ENCODE data around the gene HRK.
"Not testable (repeated sequence)": the region's sequence is repeated elsewhere in the genome, so short reads cannot be mapped to it uniquely, and the experiment has no call there.

The HRK gene

DNA sequence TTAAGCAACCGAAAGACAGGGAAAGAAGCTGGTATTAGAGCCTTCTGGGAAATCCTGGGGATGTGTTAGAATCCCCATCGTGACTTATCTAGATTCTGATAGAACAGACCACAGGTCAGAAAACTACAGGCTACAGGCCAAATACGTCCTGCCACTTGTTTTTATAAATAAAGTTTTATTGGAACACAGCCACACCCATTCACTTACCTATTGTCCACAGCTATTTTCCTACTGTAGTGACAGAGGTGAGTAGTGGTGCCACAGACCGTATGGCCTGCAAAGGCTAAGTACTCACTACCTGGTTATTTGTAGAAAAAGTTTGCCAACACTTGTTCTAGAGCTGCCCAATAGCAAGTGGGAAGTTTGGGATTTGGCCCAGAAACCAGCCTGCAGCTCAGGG, 53.8 kb downstream of the HRK start:
- no peak overlapping the region for H3K27ac ChIP-seq
- DNase-seq (ENCODE audit: low read depth, low spot score), result no peak

- no peak for DNase-seq (ENCODE audit: low read depth, low spot score)
- H3K27ac ChIP-seq, result no peak overlapping the region
Measured at GRCh38 chr12:116821291-116821690, 60.0 kb downstream of the HRK start.

DNA sequence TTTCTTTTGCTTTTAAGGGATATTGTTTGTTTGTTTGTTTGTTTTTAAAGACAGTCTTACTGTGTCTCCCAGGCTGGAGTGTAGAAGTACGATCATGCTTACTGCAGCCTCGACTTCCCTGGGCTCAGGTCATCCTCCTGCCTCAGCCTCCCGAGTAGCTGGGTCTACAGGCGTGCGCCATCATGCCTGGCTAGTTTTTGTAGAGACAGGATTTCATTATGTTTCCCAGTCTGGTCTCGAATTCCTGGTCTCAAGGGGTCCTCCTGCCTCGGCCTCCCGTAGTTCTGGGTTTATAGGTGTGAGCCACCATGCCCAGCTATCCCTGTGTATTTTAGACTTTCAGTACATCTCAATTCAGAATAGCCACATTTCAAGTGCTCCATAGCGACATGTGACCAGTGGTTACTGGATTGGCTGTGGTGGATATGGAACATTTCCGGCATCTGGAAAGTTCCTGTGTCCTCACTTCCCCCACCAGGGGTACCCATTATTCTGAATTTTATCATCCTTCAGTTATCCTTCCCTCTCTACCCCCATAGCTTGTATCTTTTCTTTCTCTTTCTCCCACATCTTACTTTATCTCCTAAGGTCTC, 61.1 kb downstream of the HRK start:
- no peak overlapping the region for H3K27ac ChIP-seq
- no peak for DNase-seq (ENCODE audit: low read depth, low spot score)

- DNase-seq (ENCODE audit: low read depth, low spot score), result peak; percentile 65
- H3K27ac ChIP-seq, result peak overlapping the region; percentile 83
Measured at GRCh38 chr12:116818948-116819832, 62.1 kb downstream of the HRK start.

DNA sequence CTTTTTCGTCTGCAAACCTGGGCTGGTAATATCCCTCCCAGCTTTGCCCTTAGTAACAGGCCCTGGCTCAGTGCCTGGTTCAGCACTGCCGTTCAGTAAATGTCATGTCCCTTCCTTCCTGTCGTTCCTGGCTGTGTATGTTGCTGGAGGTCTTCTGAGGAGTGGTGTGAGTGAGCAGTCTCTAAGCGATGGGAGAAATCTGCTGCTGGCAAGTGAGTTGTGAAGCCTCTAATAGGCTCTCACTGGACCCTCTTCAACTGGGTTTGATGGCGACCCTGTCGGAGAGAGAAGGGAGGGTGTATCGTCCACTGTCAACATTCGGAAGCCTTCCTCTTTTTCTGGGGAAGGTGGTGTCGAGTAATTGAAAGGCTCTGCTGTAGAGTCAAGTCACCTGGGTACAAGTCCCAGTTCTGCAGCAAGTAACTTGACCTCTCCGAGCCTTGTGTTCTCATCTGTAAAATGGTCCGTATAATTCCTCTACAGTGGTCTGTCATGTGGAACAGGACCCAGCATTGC, 62.8 kb downstream of the HRK start:
- no peak for DNase-seq (ENCODE audit: low read depth, low spot score)
- H3K27ac ChIP-seq, result peak overlapping the region; percentile 83

DNA sequence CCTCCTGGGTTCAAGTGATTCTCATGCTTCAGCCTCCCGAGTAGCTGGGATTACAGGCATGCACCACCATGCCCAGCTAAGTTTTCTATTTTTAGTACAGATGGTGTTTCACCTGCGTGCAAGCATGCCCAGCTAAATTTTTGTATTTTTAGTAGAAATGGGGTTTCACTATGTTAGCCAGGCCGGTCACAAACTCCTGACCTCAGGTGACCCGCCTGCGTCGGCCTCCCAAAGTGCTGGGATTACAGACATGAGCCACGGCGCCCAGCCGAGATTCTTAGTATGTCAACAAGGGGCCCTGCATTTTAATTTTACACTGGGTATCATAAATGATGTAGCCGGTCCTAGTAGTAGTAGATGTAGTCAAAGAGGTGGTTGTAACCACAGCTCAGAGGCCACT, 66.5 kb downstream of the HRK start:
- DNase-seq (ENCODE audit: low read depth, low spot score); H3K27ac ChIP-seq: not testable (repeated sequence)

- H3K27ac ChIP-seq, result no peak overlapping the region
- DNase-seq (ENCODE audit: low read depth, low spot score), result peak; percentile 44
Measured at GRCh38 chr12:116813271-116814041, 67.8 kb downstream of the HRK start.

DNA sequence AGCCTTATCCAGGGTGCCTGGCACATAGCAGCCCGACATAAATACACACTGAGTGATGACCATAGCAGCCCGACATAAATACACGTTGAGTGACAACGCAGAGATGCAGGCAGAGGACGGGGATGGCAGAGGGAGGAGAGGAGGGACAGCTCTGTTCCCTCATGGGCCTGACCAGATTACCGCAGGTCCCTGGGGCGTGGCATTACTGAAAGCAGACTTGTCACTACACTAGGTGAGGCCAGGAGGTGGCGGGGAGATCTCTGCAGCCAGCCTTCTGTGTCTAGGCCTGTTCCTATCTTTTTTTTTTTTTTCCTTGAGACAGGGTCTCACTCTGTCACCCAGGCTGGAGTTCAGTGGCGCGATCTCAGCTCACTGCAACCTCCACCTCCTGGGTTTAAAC, 69.0 kb downstream of the HRK start:
- DNase-seq (ENCODE audit: low read depth, low spot score), result no peak
- H3K27ac ChIP-seq, result no peak overlapping the region

- H3K27ac ChIP-seq, result no peak overlapping the region
- DNase-seq (ENCODE audit: low read depth, low spot score), result no peak
Measured at GRCh38 chr12:116808113-116809105, 72.8 kb downstream of the HRK start.

DNA sequence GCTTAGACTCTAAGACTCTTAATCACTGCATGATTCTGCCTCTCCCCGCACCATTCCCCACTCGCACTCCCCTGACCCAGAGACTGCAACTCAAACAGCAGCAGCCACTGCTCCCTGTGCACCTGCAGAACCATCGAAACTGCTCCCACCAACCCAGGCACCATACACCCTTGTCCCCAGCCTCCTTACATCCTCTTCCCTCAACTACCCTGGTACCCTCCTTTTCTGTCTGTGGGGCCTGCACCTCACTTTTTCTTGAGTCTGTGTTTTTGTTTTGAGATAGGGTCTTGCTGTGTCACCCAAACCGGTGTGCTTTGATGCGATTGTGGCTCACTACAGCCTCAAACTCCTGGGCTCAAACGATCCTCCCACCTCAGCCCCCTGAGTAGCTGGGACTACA, 73.7 kb downstream of the HRK start:
- DNase-seq (ENCODE audit: low read depth, low spot score), result no peak
- no peak overlapping the region for H3K27ac ChIP-seq

- no peak overlapping the region for H3K27ac ChIP-seq
- DNase-seq (ENCODE audit: low read depth, low spot score), result no peak
Measured at GRCh38 chr12:116806845-116807440, 74.3 kb downstream of the HRK start.
